ENCODE results near the gene ABCA2.

ABCA2 gene

DNA sequence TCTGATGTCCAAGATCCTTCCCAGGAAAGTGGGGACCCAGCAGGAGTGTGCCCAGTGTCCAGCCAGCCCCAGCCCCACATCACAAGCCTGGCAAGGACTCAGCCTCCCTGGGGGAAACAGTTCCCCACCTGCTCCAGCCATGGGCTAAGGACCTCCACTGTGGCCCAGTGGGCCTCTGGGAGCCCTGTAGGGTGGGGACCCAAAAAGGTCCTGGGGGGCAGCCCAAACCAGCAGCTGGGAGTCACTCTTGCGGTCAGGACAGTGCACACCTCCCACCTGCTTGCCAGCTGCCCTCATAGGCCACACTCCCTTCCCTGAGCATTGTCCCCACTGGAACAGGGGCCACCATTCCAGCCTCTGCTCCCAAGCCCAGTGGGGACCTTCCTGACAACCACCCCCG lies 1.7 kb downstream of the ABCA2 start:
- Histone ChIP-seq H3K4me1 (ENCODE audit: control insufficient read depth, insufficient read depth, low read length, unreplicated experiment) (peaks cover 8% of the 10 kb centered on the region), H2AFZ (ENCODE audit: low read length, unreplicated experiment) (no peak overlapping the region), H3K27ac (ENCODE audit: low read depth, low read length) (no peak overlapping the region), H3K4me3 (ENCODE audit: low read depth, low read length) (no peak overlapping the region), H3K27me3 (ENCODE audit: insufficient read depth, low read length) (no peaks in the 10 kb centered on the region), H3K79me2 (ENCODE audit: control insufficient read depth, insufficient read depth, low read length, unreplicated experiment) (no peaks in the 10 kb centered on the region), H3K36me3 (ENCODE audit: insufficient read depth, low read length) (no peaks in the 10 kb centered on the region; the same call in 1 of the 2 replicates)

DNA sequence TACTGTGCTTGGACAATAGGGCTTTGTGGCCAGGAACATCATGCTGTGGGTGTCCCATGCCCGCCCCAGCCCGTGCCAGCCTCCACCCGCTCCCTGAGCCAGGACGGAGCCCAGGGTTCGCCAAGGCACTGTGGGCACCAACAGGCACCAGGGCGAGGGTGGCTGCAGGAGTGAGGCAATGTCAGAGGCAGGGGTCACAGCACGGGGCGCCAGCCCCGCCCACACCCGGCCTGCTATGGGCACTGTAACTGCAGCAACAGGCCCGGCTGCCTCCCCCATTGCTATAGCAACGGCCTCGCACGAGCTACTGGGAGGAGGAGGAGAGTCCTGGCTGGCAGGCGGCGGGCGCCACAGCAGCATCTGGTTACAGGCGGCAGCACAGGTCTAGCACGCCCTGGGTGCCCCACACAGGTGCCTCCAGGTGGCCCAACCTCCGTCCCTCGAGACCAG lies 2.5 kb downstream of the ABCA2 start:
- H3K4me1 ChIP-seq (ENCODE audit: control insufficient read depth, insufficient read depth, low read length, unreplicated experiment), result peaks cover 8% of the 10 kb centered on the region
- no peak overlapping the region for H3K27ac ChIP-seq (ENCODE audit: low read depth, low read length)
- no peaks in the 10 kb centered on the region for H3K79me2 ChIP-seq (ENCODE audit: control insufficient read depth, insufficient read depth, low read length, unreplicated experiment)
- H3K36me3 ChIP-seq (ENCODE audit: insufficient read depth, low read length), result no peaks in the 10 kb centered on the region; the same call in 1 of the 2 replicates
- no peaks in the 10 kb centered on the region for H3K27me3 ChIP-seq (ENCODE audit: insufficient read depth, low read length)
- no peak overlapping the region for H2AFZ ChIP-seq (ENCODE audit: low read length, unreplicated experiment)
- no peak overlapping the region for H3K4me3 ChIP-seq (ENCODE audit: low read depth, low read length)

DNA sequence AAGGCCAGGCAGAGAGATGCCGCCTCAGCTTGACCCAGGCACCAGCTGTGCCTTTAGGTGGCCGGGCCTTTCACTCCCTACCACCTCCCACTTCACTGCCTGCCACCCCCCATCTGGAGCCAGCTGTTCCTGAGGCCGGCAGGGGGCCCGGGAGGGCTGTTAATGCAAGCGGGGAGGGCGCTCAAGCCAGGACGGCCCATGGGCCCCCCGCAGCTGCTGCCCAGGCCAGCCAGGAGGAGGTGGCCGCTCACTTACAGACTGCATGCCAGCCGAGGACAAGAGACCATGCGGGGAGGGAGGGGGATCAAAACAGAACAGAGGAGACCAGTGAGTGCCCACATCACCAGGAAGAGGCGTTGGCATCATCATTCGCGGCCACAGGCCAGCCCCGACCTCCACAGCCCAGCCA lies 4.5 kb downstream of the ABCA2 start:
- peaks cover 8% of the 10 kb centered on the region for H3K4me1 ChIP-seq (ENCODE audit: control insufficient read depth, insufficient read depth, low read length, unreplicated experiment)

DNA sequence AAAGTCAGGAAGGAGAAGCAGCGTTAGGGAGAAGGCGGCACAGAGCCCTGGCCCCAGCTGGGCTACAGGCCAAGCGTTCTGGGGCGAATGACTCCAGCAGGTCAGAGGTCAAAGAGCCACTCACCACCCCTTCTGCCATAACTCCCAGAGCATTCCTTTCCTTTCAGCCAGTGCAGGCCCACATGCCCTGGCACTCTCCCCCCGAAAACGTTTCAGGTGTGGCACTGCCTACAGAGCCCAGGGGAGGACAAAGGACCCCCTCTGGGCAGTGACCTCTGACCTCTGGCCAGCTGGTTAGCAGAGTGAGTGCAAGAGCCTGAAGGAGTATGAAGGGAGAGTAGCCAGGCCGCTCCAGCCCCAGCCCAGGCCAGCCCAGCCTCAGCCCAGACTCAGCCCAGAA lies 4.9 kb downstream of the ABCA2 start:
- no peak overlapping the region for H3K4me3 ChIP-seq (ENCODE audit: low read depth, low read length)
- H3K27me3 ChIP-seq (ENCODE audit: insufficient read depth, low read length), result no peaks in the 10 kb centered on the region
- no peaks in the 10 kb centered on the region; the same call in 1 of the 2 replicates for H3K36me3 ChIP-seq (ENCODE audit: insufficient read depth, low read length)
- no peak overlapping the region for H2AFZ ChIP-seq (ENCODE audit: low read length, unreplicated experiment)
- H3K4me1 ChIP-seq (ENCODE audit: control insufficient read depth, insufficient read depth, low read length, unreplicated experiment), result peaks cover 8% of the 10 kb centered on the region
- H3K27ac ChIP-seq (ENCODE audit: low read depth, low read length), result no peak overlapping the region
- no peaks in the 10 kb centered on the region for H3K79me2 ChIP-seq (ENCODE audit: control insufficient read depth, insufficient read depth, low read length, unreplicated experiment)

More for the DNA sequence above, 4.5 kb downstream of the ABCA2 start:
- H3K4me3 ChIP-seq (ENCODE audit: low read depth, low read length), result no peak overlapping the region
- H3K27ac ChIP-seq (ENCODE audit: low read depth, low read length), result no peak overlapping the region
- no peaks in the 10 kb centered on the region for H3K79me2 ChIP-seq (ENCODE audit: control insufficient read depth, insufficient read depth, low read length, unreplicated experiment)
- H3K36me3 ChIP-seq (ENCODE audit: insufficient read depth, low read length), result no peaks in the 10 kb centered on the region; the same call in 1 of the 2 replicates
- no peak overlapping the region for H2AFZ ChIP-seq (ENCODE audit: low read length, unreplicated experiment)
- H3K27me3 ChIP-seq (ENCODE audit: insufficient read depth, low read length), result no peaks in the 10 kb centered on the region

DNA sequence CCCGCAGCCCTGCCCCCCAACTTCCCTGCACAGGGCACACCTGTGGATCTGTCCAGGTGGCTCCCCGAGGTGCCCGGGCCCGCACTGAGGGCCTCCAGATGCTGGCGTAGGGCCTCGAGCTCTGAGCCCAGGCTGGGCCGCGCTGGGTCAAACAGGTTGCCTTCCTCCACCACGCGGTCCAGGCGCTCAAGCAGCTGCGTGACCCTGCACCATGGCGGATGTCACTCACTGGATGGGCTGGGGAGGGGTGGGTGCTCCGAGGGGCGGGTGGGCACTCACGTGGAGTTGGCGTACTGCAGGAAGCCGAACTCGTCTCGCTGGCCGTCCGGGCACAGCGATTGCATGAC lies 5.4 kb downstream of the ABCA2 start:
- Histone ChIP-seq H3K36me3 (ENCODE audit: insufficient read depth, low read length) (peaks cover 5% of the 10 kb centered on the region; the same call in 1 of the 2 replicates), H3K27ac (ENCODE audit: low read depth, low read length) (no peak overlapping the region), H3K79me2 (ENCODE audit: control insufficient read depth, insufficient read depth, low read length, unreplicated experiment) (no peaks in the 10 kb centered on the region), H3K4me3 (ENCODE audit: low read depth, low read length) (no peak overlapping the region), H3K4me1 (ENCODE audit: control insufficient read depth, insufficient read depth, low read length, unreplicated experiment) (peaks cover 8% of the 10 kb centered on the region), H3K27me3 (ENCODE audit: insufficient read depth, low read length) (no peaks in the 10 kb centered on the region), H2AFZ (ENCODE audit: low read length, unreplicated experiment) (no peak overlapping the region)

DNA sequence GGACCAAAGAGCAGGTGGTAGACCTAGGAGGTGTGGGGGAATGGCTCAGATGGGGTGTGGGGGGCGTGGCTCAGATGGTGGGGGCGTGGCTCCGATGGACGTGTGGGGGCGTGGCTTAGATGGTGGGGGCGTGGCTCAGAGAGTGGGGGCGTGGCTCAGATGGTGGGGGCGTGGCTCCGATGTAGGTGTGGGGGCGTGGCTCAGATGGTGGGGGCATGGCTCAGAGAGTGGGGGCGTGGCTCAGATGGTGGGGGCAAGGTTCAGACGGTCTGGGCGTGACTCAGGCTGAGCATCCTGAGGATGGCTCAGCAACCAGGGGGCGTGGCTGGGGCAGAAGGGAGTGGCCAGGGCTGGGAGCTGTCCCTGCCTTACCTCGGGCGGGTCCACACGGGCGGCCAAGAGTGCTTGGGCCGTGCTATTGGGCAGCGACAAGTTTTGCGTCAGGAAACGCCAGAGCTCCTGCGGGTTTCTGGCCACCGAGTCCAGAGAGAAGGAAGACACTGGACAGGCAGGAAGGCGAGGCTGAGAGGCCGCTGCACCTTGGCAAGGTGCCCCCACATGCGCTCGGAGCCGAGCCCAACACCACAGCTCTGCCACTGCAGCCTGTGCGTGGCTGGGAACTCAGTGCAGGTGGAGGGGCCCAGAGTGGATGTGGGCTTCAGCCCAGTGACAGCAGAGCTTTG lies 5.9 kb downstream of the ABCA2 start:
- Histone ChIP-seq H3K4me3 (ENCODE audit: low read depth, low read length) (no peak overlapping the region), H3K36me3 (ENCODE audit: insufficient read depth, low read length) (peaks cover 10% of the 10 kb centered on the region; the same call in 1 of the 2 replicates), H3K27me3 (ENCODE audit: insufficient read depth, low read length) (no peaks in the 10 kb centered on the region), H2AFZ (ENCODE audit: low read length, unreplicated experiment) (no peak overlapping the region), H3K4me1 (ENCODE audit: control insufficient read depth, insufficient read depth, low read length, unreplicated experiment) (peaks cover 4% of the 10 kb centered on the region), H3K79me2 (ENCODE audit: control insufficient read depth, insufficient read depth, low read length, unreplicated experiment) (no peaks in the 10 kb centered on the region), H3K27ac (ENCODE audit: low read depth, low read length) (no peak overlapping the region)

DNA sequence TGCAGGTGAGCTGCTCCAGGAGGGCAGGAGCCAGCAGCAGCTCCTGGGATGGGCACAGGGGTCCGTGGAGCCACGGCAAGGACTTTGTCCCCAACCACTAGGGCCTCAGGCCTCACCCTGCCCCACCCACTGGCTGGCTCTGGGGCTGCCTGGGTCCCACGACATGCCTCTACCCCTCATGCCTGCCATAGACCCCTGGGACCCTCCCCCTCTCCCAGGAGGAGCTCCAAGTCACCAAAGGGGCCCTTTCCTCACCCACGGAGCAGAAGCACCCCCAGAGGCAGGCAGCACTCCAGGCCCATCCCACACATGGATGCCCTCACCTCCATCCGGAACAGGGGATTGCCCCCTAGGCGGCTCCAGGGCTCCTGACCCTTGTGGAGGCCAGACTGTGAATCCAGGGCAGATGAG lies 6.5 kb downstream of the ABCA2 start:
- no peak overlapping the region for H3K27ac ChIP-seq (ENCODE audit: low read depth, low read length)
- no peak overlapping the region for H2AFZ ChIP-seq (ENCODE audit: low read length, unreplicated experiment)
- H3K4me3 ChIP-seq (ENCODE audit: low read depth, low read length), result no peak overlapping the region
- peaks cover 15% of the 10 kb centered on the region; the same call in 1 of the 2 replicates for H3K36me3 ChIP-seq (ENCODE audit: insufficient read depth, low read length)
- H3K4me1 ChIP-seq (ENCODE audit: control insufficient read depth, insufficient read depth, low read length, unreplicated experiment), result no peaks in the 10 kb centered on the region
- H3K79me2 ChIP-seq (ENCODE audit: control insufficient read depth, insufficient read depth, low read length, unreplicated experiment), result no peaks in the 10 kb centered on the region
- no peaks in the 10 kb centered on the region for H3K27me3 ChIP-seq (ENCODE audit: insufficient read depth, low read length)

DNA sequence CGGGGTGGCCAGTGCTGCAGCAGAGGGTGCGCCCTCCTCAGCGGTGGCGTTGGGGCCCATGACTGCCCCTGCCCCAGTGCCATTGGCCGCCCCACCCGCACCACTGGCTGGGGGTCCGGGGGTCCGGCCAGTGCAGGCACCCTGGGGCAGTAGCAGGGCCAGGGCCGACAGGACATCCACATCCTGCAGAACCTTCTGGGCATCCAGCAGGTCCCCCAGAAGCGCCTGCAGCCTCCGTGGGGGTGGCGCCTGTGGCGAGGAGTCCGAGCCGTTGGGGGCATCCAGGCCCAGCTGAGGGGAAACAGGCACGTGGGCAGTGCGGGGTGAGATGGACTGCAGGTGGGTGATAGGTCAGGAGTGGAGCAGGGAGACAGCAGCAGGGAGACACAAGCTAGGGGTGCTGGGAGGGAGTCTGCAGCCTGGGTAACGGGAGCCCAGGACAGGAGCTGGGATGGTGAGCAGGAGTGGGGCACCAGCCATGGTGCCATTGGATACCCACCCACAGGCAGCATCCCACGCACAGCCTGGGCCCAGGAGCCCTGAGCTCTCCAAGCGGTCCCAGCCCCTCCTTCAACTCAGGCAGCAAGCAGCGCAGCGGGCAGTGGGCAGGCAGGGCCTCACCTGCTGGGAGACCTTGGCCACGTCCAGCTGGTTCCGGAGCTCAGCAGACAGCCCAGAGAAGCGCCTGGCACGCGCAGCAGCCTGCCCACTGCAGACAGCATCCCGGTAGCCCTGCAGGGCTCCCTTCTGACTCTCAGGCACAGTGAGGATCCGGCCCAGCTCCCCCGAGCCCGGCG lies 7.1 kb downstream of the ABCA2 start:
- Histone ChIP-seq H2AFZ (ENCODE audit: low read length, unreplicated experiment) (no peak overlapping the region), H3K27ac (ENCODE audit: low read depth, low read length) (no peak overlapping the region), H3K79me2 (ENCODE audit: control insufficient read depth, insufficient read depth, low read length, unreplicated experiment) (no peaks in the 10 kb centered on the region), H3K4me3 (ENCODE audit: low read depth, low read length) (no peak overlapping the region), H3K36me3 (ENCODE audit: insufficient read depth, low read length) (peaks cover 21% of the 10 kb centered on the region; the same call in 1 of the 2 replicates), H3K27me3 (ENCODE audit: insufficient read depth, low read length) (no peaks in the 10 kb centered on the region), H3K4me1 (ENCODE audit: control insufficient read depth, insufficient read depth, low read length, unreplicated experiment) (no peaks in the 10 kb centered on the region)

DNA sequence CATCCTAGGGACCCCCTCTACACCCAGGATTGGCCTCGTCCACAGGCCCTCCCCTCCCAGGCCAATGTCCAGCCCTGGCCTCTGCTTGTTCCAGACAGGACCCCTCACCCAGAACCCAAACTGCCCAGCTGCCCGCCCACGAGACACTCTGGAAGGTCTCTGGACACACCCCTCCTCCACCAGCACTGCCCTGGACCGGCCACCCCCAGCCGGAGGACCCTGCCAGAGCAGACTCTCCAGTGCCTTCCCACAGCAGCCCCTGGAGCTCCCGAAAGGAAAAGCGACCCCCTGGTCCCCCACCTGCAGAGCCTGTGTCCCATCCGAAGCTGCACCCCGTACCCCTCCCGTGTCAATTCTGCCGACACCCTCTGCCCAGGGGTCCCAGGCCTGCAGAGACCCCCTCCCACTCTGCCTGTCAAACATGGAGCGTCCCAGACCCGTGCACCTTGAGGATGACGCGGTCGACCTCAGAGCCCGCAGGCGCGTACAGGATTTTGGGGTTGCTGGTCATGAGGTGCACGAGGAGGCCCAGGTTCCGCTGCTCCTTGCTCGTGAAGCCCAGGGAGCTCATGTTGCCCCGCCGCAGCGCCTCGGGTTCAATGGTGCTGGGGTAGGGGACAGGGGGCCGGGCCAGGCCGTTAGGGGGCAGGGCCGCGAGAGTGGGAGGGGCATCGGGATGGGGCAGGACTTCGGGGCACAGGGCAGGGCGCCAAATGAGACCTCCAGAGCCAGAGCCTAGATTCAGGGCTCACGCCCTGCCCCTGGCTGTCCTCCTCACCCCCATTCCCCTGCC lies 8.0 kb downstream of the ABCA2 start:
- Histone ChIP-seq H3K36me3 (ENCODE audit: insufficient read depth, low read length) (peaks cover 28% of the 10 kb centered on the region; the same call in 1 of the 2 replicates), H3K79me2 (ENCODE audit: control insufficient read depth, insufficient read depth, low read length, unreplicated experiment) (no peaks in the 10 kb centered on the region), H3K27ac (ENCODE audit: low read depth, low read length) (no peak overlapping the region), H3K27me3 (ENCODE audit: insufficient read depth, low read length) (no peaks in the 10 kb centered on the region), H3K4me3 (ENCODE audit: low read depth, low read length) (no peak overlapping the region), H3K4me1 (ENCODE audit: control insufficient read depth, insufficient read depth, low read length, unreplicated experiment) (no peaks in the 10 kb centered on the region), H2AFZ (ENCODE audit: low read length, unreplicated experiment) (no peak overlapping the region)

DNA sequence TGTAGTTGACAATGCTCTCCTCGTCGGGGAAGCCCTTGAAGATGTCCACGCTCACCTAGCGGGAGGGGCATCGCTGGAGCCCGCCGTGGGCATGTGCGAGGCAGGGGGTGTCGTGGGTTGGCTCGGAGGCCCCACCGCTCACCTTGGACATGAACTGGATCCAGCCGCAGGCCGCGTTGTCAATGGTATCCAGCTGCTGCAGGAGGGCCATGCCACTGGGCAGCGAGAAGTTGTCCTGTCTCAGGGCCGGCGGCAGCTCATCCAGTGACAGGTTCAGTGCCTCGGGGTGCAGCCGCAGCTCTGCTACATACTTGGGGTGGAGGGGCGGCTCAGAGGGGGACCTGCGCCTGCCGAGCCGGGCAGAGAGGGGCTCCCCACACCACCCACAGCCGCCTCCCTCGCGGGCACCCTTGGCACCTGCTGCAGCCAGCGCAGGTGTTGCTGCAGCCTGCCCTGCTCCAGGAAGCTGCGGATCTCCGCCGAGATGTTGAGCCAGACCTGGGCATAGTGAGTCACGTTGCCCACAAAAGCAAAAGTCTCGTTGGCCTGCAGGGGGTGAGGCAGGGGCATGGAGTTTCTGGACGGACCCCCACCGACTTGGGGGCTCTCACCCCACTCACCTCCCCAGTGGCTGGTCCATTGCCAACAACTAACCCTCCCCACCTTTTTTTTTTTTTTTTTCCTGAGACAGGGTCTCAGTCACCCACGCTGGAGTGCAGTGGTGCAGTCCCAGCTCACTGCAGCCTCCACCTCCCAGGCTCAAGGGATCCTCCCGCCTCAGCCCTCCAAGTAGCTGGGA lies 9.1 kb downstream of the ABCA2 start:
- Histone ChIP-seq H3K79me2 (ENCODE audit: control insufficient read depth, insufficient read depth, low read length, unreplicated experiment) (no peaks in the 10 kb centered on the region), H3K27me3 (ENCODE audit: insufficient read depth, low read length) (no peaks in the 10 kb centered on the region), H3K36me3 (ENCODE audit: insufficient read depth, low read length) (peaks cover 38% of the 10 kb centered on the region; the same call in 1 of the 2 replicates), H3K4me3 (ENCODE audit: low read depth, low read length) (no peak overlapping the region), H2AFZ (ENCODE audit: low read length, unreplicated experiment) (no peak overlapping the region), H3K27ac (ENCODE audit: low read depth, low read length) (no peak overlapping the region), H3K4me1 (ENCODE audit: control insufficient read depth, insufficient read depth, low read length, unreplicated experiment) (no peaks in the 10 kb centered on the region)
